H9 (cell line): ENCODE results near the gene ANKH. TPM values are rescaled to one million over a fixed set of nuclear protein-coding genes. Genes with fewer than 3 reads are reported as not detected.

Source experiments
- DNase-seq: peaks from one replicate; pipeline ENCODE4 v3.0.0-alpha.2; 2017
- H2AFZ ChIP-seq: one replicate; pipeline ENCODE4 v1.6.1; 2013; ENCODE audit warnings: mild to moderate bottlenecking, low read length, control low read depth, moderate library complexity
- H2AK5ac ChIP-seq: 2 replicates; pipeline ENCODE4 v1.6.1; 2013; ENCODE audit warnings: low read length, control low read depth, mixed read lengths; ENCODE audit not compliant: insufficient read length
- H2BK120ac ChIP-seq: one replicate; pipeline ENCODE4 v1.6.1; 2013; ENCODE audit warnings: low read depth, mild to moderate bottlenecking, low read length, control low read depth, inconsistent platforms; ENCODE audit not compliant: poor library complexity, severe bottlenecking
- H2BK12ac ChIP-seq: 2 replicates; pipeline ENCODE4 v1.6.1; 2013; ENCODE audit warnings: low read length, control low read depth, mixed read lengths, low read depth; ENCODE audit not compliant: insufficient read length
- H2BK15ac ChIP-seq: 2 replicates; pipeline ENCODE4 v1.6.1; 2013; ENCODE audit warnings: low read depth, low read length, control low read depth
- H2BK20ac ChIP-seq: one replicate; pipeline ENCODE4 v1.6.1; 2013; ENCODE audit warnings: low read depth, mild to moderate bottlenecking, low read length, control low read depth, inconsistent platforms; ENCODE audit not compliant: poor library complexity, severe bottlenecking
- H2BK5ac ChIP-seq: 2 replicates; pipeline ENCODE4 v1.6.1; 2013; ENCODE audit warnings: low read length, control low read depth, mixed read lengths; ENCODE audit not compliant: insufficient read length
- H3K14ac ChIP-seq: 2 replicates; pipeline ENCODE4 v1.6.1; 2013; ENCODE audit warnings: low read length, control low read depth; ENCODE audit not compliant: insufficient read depth
- H3K18ac ChIP-seq: 2 replicates; pipeline ENCODE4 v1.6.1; 2013; ENCODE audit warnings: low read depth, mild to moderate bottlenecking, mixed read lengths, low read length, control low read depth; ENCODE audit not compliant: insufficient read length
- H3K23ac ChIP-seq: 2 replicates; pipeline ENCODE4 v1.6.1; 2013; ENCODE audit warnings: low read length, control low read depth, mixed read lengths, low read depth; ENCODE audit not compliant: insufficient read length
- H3K23me2 ChIP-seq: 2 replicates; pipeline ENCODE4 v1.6.1; 2013; ENCODE audit warnings: low read depth, mild to moderate bottlenecking, mixed read lengths, low read length, control low read depth; ENCODE audit not compliant: insufficient read length, poor library complexity, severe bottlenecking
- H3K27ac ChIP-seq: 2 replicates; pipeline ENCODE4 v1.5.1; 2013; ENCODE audit warnings: low read length, control low read depth, mixed read lengths, low read depth; ENCODE audit not compliant: insufficient read length
- H3K27me3 ChIP-seq: 2 replicates; pipeline ENCODE4 v1.6.1; 2013; ENCODE audit warnings: low read length, control low read depth, inconsistent platforms; ENCODE audit not compliant: insufficient read depth
- H3K4ac ChIP-seq: 2 replicates; pipeline ENCODE4 v1.6.1; 2013; ENCODE audit warnings: low read depth, mild to moderate bottlenecking, control low read depth, inconsistent platforms, low read length, moderate library complexity
- H3K4me1 ChIP-seq: 2 replicates; pipeline ENCODE4 v1.6.1; 2013; ENCODE audit warnings: low read length, control low read depth, inconsistent platforms; ENCODE audit not compliant: insufficient read depth
- H3K4me2 ChIP-seq: 2 replicates; pipeline ENCODE4 v1.6.1; 2013; ENCODE audit warnings: low read length, control low read depth, mixed read lengths; ENCODE audit not compliant: insufficient read length, insufficient read depth
- H3K56ac ChIP-seq: 2 replicates; pipeline ENCODE4 v1.6.1; 2013; ENCODE audit warnings: low read depth, mild to moderate bottlenecking, mixed read lengths, low read length, control low read depth; ENCODE audit not compliant: insufficient read length
- H3K79me1 ChIP-seq: 2 replicates; pipeline ENCODE4 v1.6.1; 2013; ENCODE audit warnings: low read depth, mild to moderate bottlenecking, moderate library complexity, low read length, control low read depth, inconsistent platforms; ENCODE audit not compliant: insufficient read depth, poor library complexity, severe bottlenecking
- H3K79me2 ChIP-seq: 2 replicates; pipeline ENCODE4 v1.6.1; 2013; ENCODE audit warnings: low read length, control low read depth, inconsistent platforms; ENCODE audit not compliant: insufficient read depth
- H3K9ac ChIP-seq: 2 replicates; pipeline ENCODE4 v1.6.1; 2013; ENCODE audit warnings: low read length, control low read depth, mixed read lengths; ENCODE audit not compliant: insufficient read length; ENCODE audit errors: extremely low read depth
- H3K9me3 ChIP-seq: one replicate; pipeline ENCODE4 v1.6.1; 2013; ENCODE audit warnings: low read depth, low read length, inconsistent platforms; ENCODE audit not compliant: control insufficient read depth
- H3T11ph ChIP-seq: one replicate; pipeline ENCODE4 v1.6.1; 2013; ENCODE audit warnings: mild to moderate bottlenecking, low read length, control low read depth, inconsistent platforms
- H4K20me1 ChIP-seq: one replicate; pipeline ENCODE4 v1.6.1; 2013; ENCODE audit not compliant: control insufficient read depth, insufficient read length, insufficient read depth
- H4K5ac ChIP-seq: 2 replicates; pipeline ENCODE4 v1.6.1; 2013; ENCODE audit warnings: low read depth, mild to moderate bottlenecking, mixed read lengths, low read length, control low read depth; ENCODE audit not compliant: insufficient read length
- H4K8ac ChIP-seq: replicated peaks from 2 replicates; pipeline ENCODE4 v1.6.1; 2013; ENCODE audit warnings: low read length, control low read depth, mixed read lengths, low read depth; ENCODE audit not compliant: insufficient read length
- H4K91ac ChIP-seq: 2 replicates; pipeline ENCODE4 v1.6.1; 2013; ENCODE audit warnings: low read depth, mild to moderate bottlenecking, moderate library complexity, mixed read lengths, low read length, control low read depth; ENCODE audit not compliant: insufficient read length
- H3K27ac Mint-ChIP-seq, 3 experiments: 2 replicates in 2 of 3; 3 replicates in 1 of 3; pipeline ENCODE4 v1.8.0; 2020 to 2021; ENCODE audit warnings: mixed read lengths in 3 of 3, mild to moderate bottlenecking in 1 of 3, moderate library complexity in 1 of 3
- H3K27me3 Mint-ChIP-seq: 2 replicates; pipeline ENCODE4 v1.8.0; 2021; ENCODE audit warnings: low read depth, mild to moderate bottlenecking, moderate library complexity, mixed read lengths
- H3K36me3 Mint-ChIP-seq, 3 experiments: 2 replicates in 2 of 3; 3 replicates in 1 of 3; pipeline ENCODE4 v1.8.0; 2020 to 2021; ENCODE audit warnings: low read depth in 3 of 3, mixed read lengths in 3 of 3; ENCODE audit not compliant: insufficient read depth in 1 of 3
- H3K4me1 Mint-ChIP-seq, 2 experiments: 2 replicates each; pipeline ENCODE4 v1.8.0; 2020; ENCODE audit warnings: mixed read lengths in 2 of 2
- H3K4me3 Mint-ChIP-seq, 2 experiments: 2 replicates in 1 of 2; 3 replicates in 1 of 2; pipeline ENCODE4 v1.8.0; 2020 to 2021; ENCODE audit warnings: mild to moderate bottlenecking in 2 of 2, mixed read lengths in 2 of 2, moderate library complexity in 1 of 2
- H3K9me3 Mint-ChIP-seq, 2 experiments: 2 replicates in 1 of 2; 3 replicates in 1 of 2; pipeline ENCODE4 v1.8.0; 2020; ENCODE audit warnings: mild to moderate bottlenecking in 2 of 2, mixed read lengths in 2 of 2, moderate library complexity in 1 of 2
- CTCF ChIP-seq: fragments of 200-600 bp; sonication (generic); conservative IDR thresholded peaks from 3 replicates; pipeline ENCODE4 v1.8.0; 2021; ENCODE audit warnings: antibody characterized with exemption, mild to moderate bottlenecking
- WGBS: extraction: QIAGEN DNeasy Blood & Tissue Kit; methylation state at CpG from one replicate; pipeline ENCODE4 v1.1.7; 2013; ENCODE audit warnings: missing lambda C conversion rate, low lambda C conversion rate, mixed read lengths; ENCODE audit not compliant: insufficient read length; ENCODE audit errors: extremely low coverage; 5-methylcytosine and 5-hydroxymethylcytosine counted together
- total RNA-seq: library from RNA; stranded (reverse); gene quantifications from 2 replicates; pipeline ENCODE4 v1.2.1, GENCODE V29; 2021

Gene ANKH
- total RNA-seq, 1 experiment from 2014 or later: 9.6 TPM

- H3K79me1 ChIP-seq: no peaks in the 10 kb centered on the region
- no peaks in the 10 kb centered on the region for H3K79me2 ChIP-seq
- H3T11ph ChIP-seq: no peak overlapping the region
- no peak overlapping the region for H3K27ac ChIP-seq
- H3K23ac ChIP-seq: no peak overlapping the region
- WGBS: no CpG with 5 or more reads among the region's 2 CpGs
- H3K4me1 ChIP-seq: no peaks in the 10 kb centered on the region
- Mint-ChIP-seq H3K4me3 (no peak overlapping the region), H3K4me1 (no peaks in the 10 kb centered on the region), H3K9me3 (no peaks in the 10 kb centered on the region), H3K27ac (no peak overlapping the region), H3K27me3 (no peaks in the 10 kb centered on the region; the same call in 1 of the 2 replicates), H3K36me3 (no peaks in the 10 kb centered on the region)
- H3K56ac ChIP-seq: no peak overlapping the region
- H4K20me1 ChIP-seq: no peaks in the 10 kb centered on the region
- DNase-seq: no peak
- no peak overlapping the region for H2AK5ac ChIP-seq
- no peak overlapping the region for H2BK20ac ChIP-seq
- H3K27me3 ChIP-seq: no peaks in the 10 kb centered on the region
- no peak overlapping the region for H2BK15ac ChIP-seq
- H3K4me2 ChIP-seq: no peak overlapping the region
- no peaks in the 10 kb centered on the region for H3K9me3 ChIP-seq
- no peaks in the 10 kb centered on the region for H3K23me2 ChIP-seq
- H3K4ac ChIP-seq: no peak overlapping the region
- no peak overlapping the region for H4K5ac ChIP-seq
- no peak overlapping the region for H3K18ac ChIP-seq
- TF ChIP-seq CTCF: no peak
- H2AFZ ChIP-seq: no peak overlapping the region
- H4K8ac ChIP-seq: no peak overlapping the region
- no peak overlapping the region for H2BK120ac ChIP-seq
- H2BK12ac ChIP-seq: no peak overlapping the region
- H3K14ac ChIP-seq: no peak overlapping the region
- no peak overlapping the region for H3K9ac ChIP-seq
- no peak overlapping the region for H2BK5ac ChIP-seq
- no peak overlapping the region for H4K91ac ChIP-seq
These were observed 45.6 kb downstream of the ANKH start for GRCh38 chr5:14825977-14826376.
